Transverse colon (tissue), 4 donors: Measurements from ENCODE around the gene TLR4. TPM values are rescaled to one million over a fixed set of nuclear protein-coding genes. Genes with fewer than 3 reads are reported as not detected.

Source experiments
- DNase-seq: peaks from one replicate; pipeline ENCODE4 v3.0.0-alpha.2; 2019
- H3K27ac ChIP-seq, 4 donors: fragments of 200-600 bp; sonication (generic); 2 replicates each; pipeline ENCODE4 v1.5.1; 2016 to 2018; ENCODE audit warnings: inconsistent platforms in 4 of 4
- H3K27me3 ChIP-seq: fragments of 200-600 bp; sonication (generic); 2 replicates; pipeline ENCODE4 v1.5.1; 2017; ENCODE audit warnings: inconsistent platforms
- H3K36me3 ChIP-seq, 4 donors: fragments of 200-600 bp; sonication (generic); 2 replicates each; pipeline ENCODE4 v1.5.1; 2017 to 2019; ENCODE audit warnings: inconsistent platforms in 4 of 4
- H3K4me1 ChIP-seq, 4 donors: fragments of 200-600 bp; sonication (generic); 2 replicates each; pipeline ENCODE4 v1.5.1; 2017 to 2020; ENCODE audit warnings: inconsistent platforms in 4 of 4
- H3K4me3 ChIP-seq, 4 donors: fragments of 200-600 bp; sonication (generic); 1 replicate in 1 of 4; 2 replicates in 3 of 4; pipeline versions ENCODE4 v1.5.1 to v1.6.1; 2017 to 2019; ENCODE audit warnings: inconsistent platforms in 4 of 4
- H3K9me3 ChIP-seq, 2 donors: fragments of 200-600 bp; sonication (generic); 2 replicates each; pipeline ENCODE4 v1.5.1; 2017 to 2019; ENCODE audit warnings: inconsistent platforms in 2 of 2
- EP300 ChIP-seq: sonication (generic); formaldehyde crosslinking; IDR thresholded peaks from one replicate; pipeline ENCODE4 v1.6.1; 2017; ENCODE audit warnings: antibody characterized with exemption, low read depth
- POLR2A ChIP-seq: fragments of 450-650 bp; IDR thresholded peaks from one replicate; pipeline ENCODE4 v1.6.1; 2016; ENCODE audit warnings: antibody characterized with exemption, mild to moderate bottlenecking, moderate library complexity
- POLR2AphosphoS5 ChIP-seq, 3 donors: sonication (generic); formaldehyde crosslinking; IDR thresholded peaks; one replicate each; pipeline ENCODE4 v1.6.1; 2016; ENCODE audit warnings: antibody characterized with exemption in 3 of 3
- WGBS, 2 donors: methylation state at CpG; one replicate each; pipeline ENCODE4 v1.1.5; 2018; ENCODE audit warnings: low coverage in 1 of 2; 5-methylcytosine and 5-hydroxymethylcytosine counted together
- in situ Hi-C, 4 donors: fragments of 200-750 bp; cut with MboI; loops; one replicate each; pipeline versions ENCODE4 v1.15.0 to v1.15.1; 2017; ENCODE audit warnings: low sequenced_read_pairs in 3 of 4, low pct_ligation_motif_present in 1 of 4, low pct_unique_long_range_greater_than_20kb in 1 of 4
- intact Hi-C: fragments of 100-400 bp; cut with DNase I; formaldehyde crosslinking; loops from one replicate; pipeline ENCODE4 v1.15.1; 2023; ENCODE audit warnings: low total_unique reads
- total RNA-seq, 4 donors: library from RNA; depleted of rRNA; stranded (reverse); fragments of >200 nt; gene quantifications; one replicate each; pipeline ENCODE4 v1.1.0, GENCODE V29; 2016
- TF ChIP-seq, protein P1 (sequence below), 5 experiments: fragments of 200-600 bp in 3 of 5; fragments of 450-650 bp in 2 of 5; sonication (generic) in 3 of 5; IDR thresholded peaks; 1 replicate in 2 of 5; 2 replicates in 3 of 5; pipeline ENCODE4 v1.5.1; 2016 to 2017; ENCODE audit warnings: antibody characterized with exemption in 5 of 5, inconsistent platforms in 3 of 5, mild to moderate bottlenecking in 2 of 5, moderate library complexity in 1 of 5

The TLR4 gene
- total RNA-seq, 4 donors from 2014 or later = 2.2 to 12.4 (median 6.5) TPM

DNA sequence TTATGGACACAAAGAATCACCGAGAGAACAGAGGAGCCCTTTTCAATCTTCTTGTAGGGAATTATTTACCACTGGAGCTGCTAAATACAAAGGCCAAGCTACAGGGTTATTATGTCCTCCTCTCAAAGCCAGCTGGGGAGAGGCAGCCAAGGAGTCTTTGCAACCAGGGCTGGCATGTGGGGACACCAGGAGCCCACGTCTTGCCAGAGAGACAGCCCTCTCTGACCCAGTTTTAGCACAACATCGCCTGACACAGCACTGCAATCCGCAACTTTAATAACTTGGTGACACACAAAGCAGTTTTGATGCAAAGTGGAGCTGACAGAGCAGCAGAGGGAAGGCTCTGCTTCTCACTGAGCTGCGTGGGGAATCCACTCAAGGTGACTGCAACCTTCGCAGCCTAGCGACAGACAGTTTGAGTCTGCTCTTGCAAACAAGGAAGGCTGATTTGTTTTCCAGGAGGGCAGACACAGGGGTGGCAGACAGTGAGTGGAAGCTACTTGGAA is 33.6 kb downstream of the TLR4 start:
- in situ Hi-C loops = no loop called here
- intact Hi-C loops = no loop called here
- DNase-seq = no peak
- H3K36me3 ChIP-seq = no peaks in the 10 kb centered on the region
- H3K9me3 ChIP-seq = no peaks in the 10 kb centered on the region
- WGBS, 2 donors = 66 to 75% methylated on average over 1 to 7 of the region's 7 CpGs
- peaks cover 5 to 25% (median 11%) of the 10 kb centered on the region in 4 donors for H3K4me1 ChIP-seq
- no peak overlapping the region for H3K4me3 ChIP-seq
- H3K27ac ChIP-seq = no peak overlapping the region
- no peaks in the 10 kb centered on the region for H3K27me3 ChIP-seq
- no peak for TF ChIP-seq POLR2A
- TF ChIP-seq POLR2AphosphoS5 (IDR thresholded peaks at IDR 0.05) = no peak
- no peak for TF ChIP-seq EP300
- TF ChIP-seq, protein P1, sequence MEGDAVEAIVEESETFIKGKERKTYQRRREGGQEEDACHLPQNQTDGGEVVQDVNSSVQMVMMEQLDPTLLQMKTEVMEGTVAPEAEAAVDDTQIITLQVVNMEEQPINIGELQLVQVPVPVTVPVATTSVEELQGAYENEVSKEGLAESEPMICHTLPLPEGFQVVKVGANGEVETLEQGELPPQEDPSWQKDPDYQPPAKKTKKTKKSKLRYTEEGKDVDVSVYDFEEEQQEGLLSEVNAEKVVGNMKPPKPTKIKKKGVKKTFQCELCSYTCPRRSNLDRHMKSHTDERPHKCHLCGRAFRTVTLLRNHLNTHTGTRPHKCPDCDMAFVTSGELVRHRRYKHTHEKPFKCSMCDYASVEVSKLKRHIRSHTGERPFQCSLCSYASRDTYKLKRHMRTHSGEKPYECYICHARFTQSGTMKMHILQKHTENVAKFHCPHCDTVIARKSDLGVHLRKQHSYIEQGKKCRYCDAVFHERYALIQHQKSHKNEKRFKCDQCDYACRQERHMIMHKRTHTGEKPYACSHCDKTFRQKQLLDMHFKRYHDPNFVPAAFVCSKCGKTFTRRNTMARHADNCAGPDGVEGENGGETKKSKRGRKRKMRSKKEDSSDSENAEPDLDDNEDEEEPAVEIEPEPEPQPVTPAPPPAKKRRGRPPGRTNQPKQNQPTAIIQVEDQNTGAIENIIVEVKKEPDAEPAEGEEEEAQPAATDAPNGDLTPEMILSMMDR (IDR thresholded peaks at IDR 0.05) = no peak

DNA sequence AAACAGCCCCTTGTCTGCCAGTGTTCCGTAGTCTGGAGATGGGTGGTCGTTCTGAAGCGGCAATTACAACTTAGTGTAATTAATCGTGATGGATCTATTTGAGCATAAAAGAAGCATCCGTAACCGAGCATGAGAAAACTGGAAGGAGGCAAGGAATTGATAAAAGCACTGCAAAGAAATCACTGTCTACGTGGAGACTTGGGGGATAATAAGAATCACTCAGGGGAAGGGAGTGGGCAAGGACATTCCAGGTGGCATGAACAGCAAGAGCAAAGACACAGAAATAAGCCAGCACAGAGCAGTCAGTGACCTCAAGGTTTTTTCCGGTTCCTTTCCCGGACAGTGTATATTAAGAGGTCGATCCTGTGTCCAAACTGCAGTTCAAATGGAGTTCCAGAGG is 35.0 kb downstream of the TLR4 start:
- WGBS, 2 donors = 82 to 88% methylated on average over 10 of the region's 10 CpGs
- intact Hi-C loops = no loop called here
- in situ Hi-C loops = no loop called here

DNA sequence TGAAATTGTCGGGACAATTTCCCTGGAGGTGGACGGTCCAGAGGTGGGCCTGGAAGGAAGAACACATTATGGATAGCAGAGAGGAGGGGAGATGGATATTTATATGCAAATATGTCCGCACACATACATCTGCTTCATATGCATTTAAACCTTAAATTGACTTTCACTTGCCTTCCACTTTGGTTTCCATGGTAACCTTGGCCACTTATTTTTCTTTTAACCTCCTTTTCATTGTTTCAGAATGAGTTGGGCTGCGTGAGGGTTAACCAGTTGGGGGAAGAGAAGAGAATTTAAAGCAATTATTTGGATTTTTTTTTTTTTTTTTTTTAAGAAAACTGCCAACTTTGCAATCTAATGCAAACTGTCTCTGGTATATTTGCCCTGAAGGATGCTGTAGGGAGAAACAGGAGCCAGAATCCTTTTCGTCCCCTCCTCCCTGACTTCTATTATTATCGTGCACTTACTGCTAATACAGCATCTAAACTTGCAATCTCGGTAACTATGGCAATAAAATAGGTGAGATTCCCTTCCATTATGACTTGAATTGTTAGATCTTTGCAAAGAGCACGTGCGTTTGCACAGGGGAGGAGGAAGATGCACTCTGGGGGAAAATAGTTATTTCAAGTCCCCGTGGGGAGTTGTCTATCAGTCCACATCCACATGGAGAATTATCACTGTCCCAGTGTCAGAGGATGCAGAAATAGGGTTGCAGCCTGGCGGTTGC is 35.6 kb downstream of the TLR4 start:
- peaks cover 0 to 12% (median under 1%) of the 10 kb centered on the region in 4 donors for H3K4me1 ChIP-seq
- H3K27ac ChIP-seq = no peak overlapping the region
- in situ Hi-C loops = no loop called here
- peaks cover 10% of the 10 kb centered on the region for H3K27me3 ChIP-seq
- no peak for DNase-seq
- no peaks in the 10 kb centered on the region for H3K9me3 ChIP-seq
- intact Hi-C loops = no loop called here
- WGBS, 2 donors = 80 to 88% methylated on average over 8 to 11 of the region's 11 CpGs
- H3K36me3 ChIP-seq = no peaks in the 10 kb centered on the region
- no peak overlapping the region for H3K4me3 ChIP-seq
- TF ChIP-seq POLR2A (no peak), POLR2AphosphoS5 (IDR thresholded peaks at IDR 0.05) (no peak), EP300 (no peak)

More for the DNA sequence above, 35.0 kb downstream of the TLR4 start:
- no peaks in the 10 kb centered on the region for H3K36me3 ChIP-seq
- no peak overlapping the region for H3K4me3 ChIP-seq
- H3K27ac ChIP-seq = no peak overlapping the region
- no peaks in the 10 kb centered on the region for H3K9me3 ChIP-seq
- H3K27me3 ChIP-seq = peaks cover 4% of the 10 kb centered on the region
- DNase-seq = no peak
- H3K4me1 ChIP-seq = peaks cover 0 to 12% (median 4%) of the 10 kb centered on the region in 4 donors
- TF ChIP-seq POLR2AphosphoS5 (IDR thresholded peaks at IDR 0.05) (no peak), EP300 (no peak), POLR2A (no peak)
- TF ChIP-seq, protein P1 (IDR thresholded peaks at IDR 0.05) = no peak

DNA sequence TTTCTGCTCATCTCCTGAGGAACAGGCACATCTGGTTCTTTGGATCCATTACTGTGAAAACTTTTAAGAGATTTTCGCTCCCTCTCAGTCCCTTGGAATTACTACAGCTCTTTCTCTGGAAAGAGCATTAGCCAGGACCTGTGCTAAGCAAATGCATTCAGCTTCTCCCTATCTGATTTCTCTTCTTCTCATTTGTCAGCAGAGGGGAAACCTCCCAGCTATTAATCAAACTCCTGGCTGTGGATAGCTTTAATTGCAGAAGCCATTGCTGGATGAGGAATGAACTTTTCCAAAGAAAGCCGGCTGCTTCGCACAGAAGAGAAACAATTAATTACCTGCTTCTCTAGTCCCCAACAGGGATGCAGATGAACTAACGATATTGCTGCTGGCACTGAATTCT is 37.9 kb downstream of the TLR4 start:
- no peak for DNase-seq
- no peak overlapping the region for H3K27ac ChIP-seq
- TF ChIP-seq, protein P1 (IDR thresholded peaks at IDR 0.05) = no peak
- TF ChIP-seq POLR2AphosphoS5 (IDR thresholded peaks at IDR 0.05) (no peak), EP300 (no peak), POLR2A (no peak)
- no peak overlapping the region for H3K4me3 ChIP-seq
- in situ Hi-C loops (no loop called here), intact Hi-C loops (no loop called here)
- WGBS, 2 donors = 60 to 68% methylated on average over 4 of the region's 4 CpGs
- peaks cover 20% of the 10 kb centered on the region for H3K27me3 ChIP-seq
- no peaks in the 10 kb centered on the region for H3K9me3 ChIP-seq
- no peaks in the 10 kb centered on the region for H3K36me3 ChIP-seq
- H3K4me1 ChIP-seq = peaks cover 0 to 15% (median 3%) of the 10 kb centered on the region in 4 donors
